ENCODE results near the gene TSPO.

TSPO gene

GRCh38 chr22:43159484-43160178 is 8.3 kb downstream of the TSPO start:
- DNase-seq: no peak

DNA sequence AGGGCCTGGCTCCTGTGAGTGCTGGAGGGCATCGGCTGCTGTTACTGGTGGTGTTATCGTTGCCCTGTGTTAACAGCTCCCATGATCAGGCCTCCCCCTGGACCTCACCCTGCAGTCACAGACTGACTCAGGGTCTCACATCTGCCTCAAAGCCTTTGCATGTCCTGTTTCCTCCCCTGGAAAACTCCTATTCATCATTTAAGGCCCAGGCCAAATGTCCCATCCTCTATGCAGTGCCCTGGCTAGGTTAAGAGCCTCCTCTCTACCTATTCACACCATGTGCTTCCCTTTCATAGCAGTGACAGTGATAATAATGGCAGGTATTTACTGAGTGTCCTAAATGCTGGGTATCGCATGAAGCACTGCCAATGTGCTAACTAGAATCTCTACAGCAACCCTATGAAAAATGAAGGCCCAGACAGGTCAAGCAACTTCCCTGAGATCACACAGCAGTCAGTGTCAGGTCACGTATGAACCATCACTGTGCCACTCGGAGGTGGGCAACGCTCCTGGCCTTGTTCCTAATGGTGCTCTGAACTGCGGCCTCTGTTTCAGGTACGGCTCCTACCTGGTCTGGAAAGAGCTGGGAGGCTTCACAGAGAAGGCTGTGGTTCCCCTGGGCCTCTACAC is 9.3 kb downstream of the TSPO start:
- no peak for DNase-seq

DNA sequence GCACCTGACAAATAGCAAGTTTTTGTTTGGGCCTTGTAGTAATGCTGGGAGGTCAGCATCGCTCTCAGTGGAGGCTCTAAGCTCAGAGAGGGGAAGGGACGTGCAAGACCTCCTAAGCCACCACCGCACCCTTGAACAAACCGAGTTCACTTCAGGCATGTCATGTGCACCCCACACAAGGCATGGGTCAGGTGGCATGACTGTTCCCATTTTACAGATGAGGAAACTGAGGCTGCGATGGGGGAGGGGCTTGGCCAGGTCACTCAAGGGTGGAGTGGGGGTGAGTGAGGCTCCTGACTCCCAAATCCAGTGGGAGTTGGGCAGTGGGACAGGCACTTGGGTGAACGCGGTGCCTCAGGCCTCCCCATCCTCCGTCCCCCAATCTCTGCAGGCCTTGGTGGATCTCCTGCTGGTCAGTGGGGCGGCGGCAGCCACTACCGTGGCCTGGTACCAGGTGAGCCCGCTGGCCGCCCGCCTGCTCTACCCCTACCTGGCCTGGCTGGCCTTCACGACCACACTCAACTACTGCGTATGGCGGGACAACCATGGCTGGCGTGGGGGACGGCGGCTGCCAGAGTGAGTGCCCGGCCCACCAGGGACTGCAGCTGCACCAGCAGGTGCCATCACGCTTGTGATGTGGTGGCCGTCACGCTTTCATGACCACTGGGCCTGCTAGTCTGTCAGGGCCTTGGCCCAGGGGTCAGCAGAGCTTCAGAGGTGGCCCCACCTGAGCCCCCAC is 11.2 kb downstream of the TSPO start:
- DNase-seq: no peak

DNA sequence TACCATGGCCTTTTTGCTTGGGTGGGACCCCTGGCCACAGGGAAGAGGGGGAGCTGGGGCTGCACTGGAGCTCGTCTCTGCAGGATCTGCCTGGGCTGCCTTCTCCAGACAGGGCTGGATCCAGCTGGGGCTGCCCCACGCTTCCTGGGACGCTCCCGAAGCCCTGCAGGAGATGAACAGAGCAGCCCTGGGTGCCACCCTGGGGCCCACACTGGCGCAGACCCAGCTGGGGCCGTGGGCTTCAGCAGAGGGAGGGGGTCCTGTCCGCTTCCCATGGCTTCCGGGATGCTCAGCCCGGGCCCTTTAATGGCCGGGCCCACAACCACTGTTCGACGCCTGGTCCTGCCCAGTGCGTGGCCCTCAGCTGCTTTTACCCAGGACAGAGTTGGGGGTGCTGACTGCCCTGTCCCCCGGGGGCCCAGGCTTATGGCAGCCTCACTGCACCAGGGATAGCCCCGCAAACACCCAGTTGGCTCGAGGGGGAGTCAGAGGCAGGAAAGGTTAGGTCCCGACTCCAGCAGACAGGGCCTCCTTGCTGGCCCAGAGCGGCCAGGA is 12.0 kb downstream of the TSPO start:
- DNase-seq: no peak

DNA sequence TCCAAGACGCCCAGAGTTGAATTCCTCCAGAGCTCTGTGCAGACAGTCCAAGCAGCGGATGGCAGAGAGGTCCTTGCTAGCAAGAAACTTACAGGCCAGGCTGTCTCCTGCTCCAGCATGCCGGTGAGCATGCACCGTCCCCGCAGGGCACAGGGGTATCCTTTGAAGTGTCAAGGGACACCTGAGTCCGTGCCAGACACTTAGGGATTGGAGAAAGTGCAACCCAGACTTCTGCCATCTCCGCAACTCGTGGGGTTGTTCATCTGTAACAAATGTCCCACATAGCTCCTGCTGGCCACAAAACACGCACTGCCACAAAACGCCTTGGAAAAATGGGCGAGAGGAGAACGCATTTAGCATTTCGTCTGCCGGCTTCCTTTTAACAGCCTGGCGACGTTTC is 13.3 kb downstream of the TSPO start:
- no peak for DNase-seq

- DNase-seq: no peak
Measured at GRCh38 chr22:43166132-43166930, 15.0 kb downstream of the TSPO start.

GRCh38 chr22:43167001-43167589 is 15.7 kb downstream of the TSPO start:
- DNase-seq: no peak

GRCh38 chr22:43168471-43169309 is 17.3 kb downstream of the TSPO start:
- DNase-seq: no peak

DNA sequence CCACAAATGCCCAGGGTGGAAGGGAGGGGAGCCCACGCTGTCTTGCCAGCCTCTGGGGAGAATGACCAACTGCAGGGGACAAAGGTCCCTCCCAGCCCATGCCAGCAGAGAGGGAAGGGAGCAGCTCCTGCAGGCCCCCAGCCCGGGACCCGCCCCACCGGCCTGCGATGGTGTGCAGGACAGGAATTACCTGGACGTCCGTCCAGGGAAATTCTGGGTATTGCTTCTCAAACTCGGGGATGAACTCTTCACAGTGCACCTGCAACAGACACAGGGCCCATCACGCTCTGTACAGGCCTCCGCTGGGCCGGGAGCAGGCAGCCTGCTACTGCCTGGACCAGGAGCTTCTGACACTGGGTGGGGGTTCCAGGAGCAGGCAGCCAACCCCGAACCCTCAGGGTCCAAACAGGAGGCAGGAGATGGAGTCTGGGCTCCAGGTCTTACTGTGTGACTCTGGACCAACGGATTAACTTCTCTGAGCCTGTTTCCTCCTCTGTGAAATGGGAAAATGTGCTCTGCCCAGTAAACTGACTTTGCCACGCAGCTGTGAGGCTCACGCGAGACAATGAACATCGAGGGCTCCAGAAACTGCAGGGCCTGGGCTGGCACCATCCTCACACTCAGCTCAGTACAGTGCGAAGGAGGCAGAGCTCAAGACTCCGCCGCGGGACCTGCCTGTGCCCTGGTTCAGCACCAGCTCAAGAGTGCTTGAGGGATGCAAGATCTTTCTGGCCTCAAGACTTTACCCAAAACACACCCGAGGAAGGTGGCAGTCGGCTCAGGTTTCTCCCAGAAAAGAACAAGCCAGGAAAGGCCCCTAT is 18.2 kb downstream of the TSPO start:
- DNase-seq: no peak

GRCh38 chr22:43170131-43170480 is 18.7 kb downstream of the TSPO start:
- no peak for DNase-seq

- DNase-seq: no peak
Measured at GRCh38 chr22:43171019-43171491, 19.7 kb downstream of the TSPO start.

DNA sequence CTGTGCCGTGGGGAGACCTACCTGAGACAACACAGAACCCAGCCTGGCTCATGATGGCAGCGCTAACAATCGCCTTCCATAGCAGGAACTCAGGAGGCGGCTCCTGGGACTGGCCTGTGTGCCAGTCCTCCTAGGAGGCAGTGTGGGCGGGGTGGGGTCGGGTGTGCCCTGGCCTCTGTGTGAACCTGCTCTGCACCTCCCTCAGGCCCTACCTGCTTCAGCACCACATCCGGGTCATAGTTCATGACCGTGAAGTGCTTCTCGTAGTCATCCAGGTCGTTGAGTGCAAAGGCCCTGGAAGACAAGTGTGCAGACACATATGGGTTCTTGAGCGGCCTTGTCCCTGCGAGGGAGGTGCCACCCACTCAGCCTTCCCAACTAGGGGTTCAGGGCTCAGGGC is 20.2 kb downstream of the TSPO start:
- DNase-seq: no peak

DNA sequence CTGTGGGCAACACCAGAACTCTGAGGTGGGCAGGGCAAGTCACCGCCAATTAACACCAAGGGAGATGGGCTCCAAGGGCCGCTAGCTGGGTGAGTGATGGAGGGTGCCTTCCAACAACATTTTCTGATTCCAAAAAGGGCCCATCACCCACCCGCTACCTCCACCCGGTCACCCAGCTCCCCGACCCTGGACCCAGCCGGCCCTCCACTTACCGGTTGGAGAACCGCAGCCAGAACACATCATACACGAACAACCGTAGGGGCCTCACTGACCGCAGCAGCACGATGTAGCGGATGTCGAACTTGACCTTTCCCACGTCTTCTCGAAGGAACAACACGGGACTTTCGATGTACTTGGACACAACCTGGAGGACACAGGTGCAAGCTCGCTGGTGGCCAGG is 20.8 kb downstream of the TSPO start:
- DNase-seq: no peak

DNA sequence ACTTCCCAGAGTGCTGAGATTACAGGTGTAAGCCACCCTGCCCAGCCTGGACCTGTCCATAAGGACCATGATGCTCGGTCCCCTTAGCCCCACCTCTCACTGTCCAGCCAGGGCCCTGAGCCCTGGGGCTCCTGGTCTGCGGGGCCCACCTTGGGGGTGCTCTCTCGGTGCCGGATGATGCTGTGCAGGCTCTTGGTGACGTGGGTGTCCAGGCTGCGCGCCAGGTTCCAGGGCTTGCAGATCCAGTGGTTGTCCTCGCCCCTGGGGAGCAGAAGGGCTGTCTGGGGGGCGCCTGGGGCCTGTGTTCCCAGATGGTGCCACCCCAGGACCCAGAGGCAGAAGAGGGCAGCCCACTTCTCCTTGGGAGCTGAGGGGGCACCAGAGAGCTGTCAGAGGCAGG is 22.2 kb downstream of the TSPO start:
- DNase-seq: no peak

GRCh38 chr22:43173976-43174720 is 22.8 kb downstream of the TSPO start:
- DNase-seq: no peak

DNA sequence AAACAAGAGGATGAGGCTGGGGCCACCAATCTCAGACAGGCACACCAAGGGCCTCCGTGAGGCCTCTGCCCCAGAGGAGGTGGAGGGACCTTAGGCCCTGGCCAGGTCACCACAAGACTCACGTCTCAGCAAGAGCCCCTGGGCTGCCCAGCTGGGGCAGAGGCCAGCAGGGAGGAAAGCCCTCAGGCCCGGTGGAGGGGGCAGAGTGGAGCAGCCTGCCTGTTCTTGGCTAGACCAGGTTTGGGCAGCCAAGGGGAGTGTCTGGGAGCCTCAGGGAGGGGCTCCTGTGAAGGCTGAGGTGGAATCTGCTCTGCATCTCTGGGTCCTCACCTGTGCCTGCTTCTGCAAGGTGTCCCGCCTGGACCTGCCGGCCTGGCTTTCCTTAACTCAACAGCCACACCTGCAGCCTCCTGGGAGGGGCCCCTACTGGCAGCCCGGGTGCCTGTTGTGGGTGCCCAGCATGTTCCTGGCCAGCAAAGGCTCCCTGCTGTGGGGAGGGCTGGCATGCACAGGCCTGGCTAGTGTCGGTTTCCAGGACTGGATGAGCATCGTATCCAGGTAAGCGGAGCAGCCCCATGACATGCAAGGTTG is 23.7 kb downstream of the TSPO start:
- DNase-seq: no peak

- DNase-seq: no peak
Measured at GRCh38 chr22:43176090-43176489, 24.7 kb downstream of the TSPO start.

DNA sequence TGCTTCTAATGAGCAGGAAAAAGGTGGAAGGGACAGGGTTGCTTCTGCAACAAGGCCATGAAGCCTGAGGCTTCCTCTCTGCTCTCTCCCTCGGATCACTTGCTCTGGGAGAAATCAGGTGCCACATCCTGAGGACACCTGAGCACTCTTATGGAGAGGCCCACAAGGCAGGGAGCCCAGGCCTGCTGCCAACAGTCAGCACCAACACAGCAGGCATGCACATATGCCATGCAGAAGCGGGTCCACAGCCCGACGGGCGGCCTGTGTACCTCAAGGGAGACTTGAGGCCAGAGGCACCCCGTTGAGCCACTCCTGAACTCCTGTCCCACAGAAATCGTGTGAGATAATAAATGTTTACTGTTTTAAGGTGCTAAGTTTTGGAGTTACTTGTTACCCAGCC is 26.1 kb downstream of the TSPO start:
- DNase-seq: no peak

GRCh38 chr22:43179146-43179910 is 28.0 kb downstream of the TSPO start:
- DNase-seq: no peak

All from stimulated activated naive CD4-positive, alpha-beta T cell (primary cell).